BJ (cell line): Measurements from ENCODE around the gene AKAP6. TPM values are rescaled to one million over a fixed set of nuclear protein-coding genes. Genes with fewer than 3 reads are reported as not detected.

Experiments used
- CTCF ChIA-PET: fragments of 350-600 bp; formaldehyde crosslinking; extraction: SDS; loops from one replicate; lab custom pipeline; 2021; ENCODE audit warnings: antibody characterized with exemption, inconsistent platforms; lab: Yijun Ruan, JAX
- POLR2A ChIA-PET: fragments of 300-600 bp; sonication (Branson Sonifier 250); formaldehyde crosslinking; extraction: SDS; loops from one replicate; lab custom pipeline; 2021; ENCODE audit warnings: antibody characterized with exemption; lab: Charles Lee
- DNase-seq: peaks from one replicate; pipeline ENCODE4 v3.0.0-alpha.2; 2011; ENCODE audit warnings: low read depth
- H3K27me3 ChIP-seq: 2 replicates; pipeline ENCODE4 v1.6.0; 2011; ENCODE audit warnings: low read length; ENCODE audit not compliant: control insufficient read depth, insufficient read depth
- H3K36me3 ChIP-seq: 2 replicates; pipeline ENCODE4 v1.5.1; 2011; ENCODE audit warnings: low read length; ENCODE audit not compliant: control insufficient read depth, insufficient read depth
- H3K4me3 ChIP-seq: 2 replicates; pipeline ENCODE4 v1.5.1; 2011; ENCODE audit warnings: low read depth, mild to moderate bottlenecking, control low read depth, low read length
- polyA plus RNA-seq: library from polyadenylated mRNA; depleted of rRNA; stranded (reverse); fragments of >200 nt; gene quantifications from 2 replicates; pipeline ENCODE4 v1.2.3, GENCODE V29; 2011
- TF ChIP-seq, protein P1 (sequence below): IDR thresholded peaks from 2 replicates; pipeline ENCODE4 v1.5.1; 2011; ENCODE audit warnings: low read depth, mild to moderate bottlenecking, control low read depth, inconsistent platforms, low read length, moderate library complexity; ENCODE audit not compliant: insufficient read depth

Gene AKAP6
- polyA plus RNA-seq, 1 experiment = 18.5 TPM

DNA sequence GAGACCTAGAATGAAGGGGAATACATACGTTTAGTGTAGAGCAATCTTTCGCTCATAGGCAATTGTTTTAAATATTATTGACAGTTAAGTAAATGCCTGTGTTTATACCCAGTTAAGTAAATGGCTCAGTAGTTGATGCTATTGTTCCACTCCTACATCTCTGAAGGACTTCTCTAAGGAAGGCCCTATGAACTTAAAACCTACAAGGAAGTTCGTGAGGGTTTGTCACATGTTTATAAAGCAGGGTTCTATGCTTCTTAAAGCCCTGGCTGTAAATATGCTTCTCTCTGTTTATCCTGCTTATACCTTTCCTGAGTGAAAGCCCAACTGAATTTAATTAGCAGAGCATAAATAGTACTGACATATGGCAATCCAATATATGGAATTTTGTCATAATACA, 327.5 kb downstream of the AKAP6 start:
- ChIA-PET POLR2A (no interaction called here), CTCF (no interaction called here)
- Histone ChIP-seq H3K27me3 (no peaks in the 10 kb centered on the region), H3K4me3 (no peak overlapping the region), H3K36me3 (no peaks in the 10 kb centered on the region)
- TF ChIP-seq, protein P1, sequence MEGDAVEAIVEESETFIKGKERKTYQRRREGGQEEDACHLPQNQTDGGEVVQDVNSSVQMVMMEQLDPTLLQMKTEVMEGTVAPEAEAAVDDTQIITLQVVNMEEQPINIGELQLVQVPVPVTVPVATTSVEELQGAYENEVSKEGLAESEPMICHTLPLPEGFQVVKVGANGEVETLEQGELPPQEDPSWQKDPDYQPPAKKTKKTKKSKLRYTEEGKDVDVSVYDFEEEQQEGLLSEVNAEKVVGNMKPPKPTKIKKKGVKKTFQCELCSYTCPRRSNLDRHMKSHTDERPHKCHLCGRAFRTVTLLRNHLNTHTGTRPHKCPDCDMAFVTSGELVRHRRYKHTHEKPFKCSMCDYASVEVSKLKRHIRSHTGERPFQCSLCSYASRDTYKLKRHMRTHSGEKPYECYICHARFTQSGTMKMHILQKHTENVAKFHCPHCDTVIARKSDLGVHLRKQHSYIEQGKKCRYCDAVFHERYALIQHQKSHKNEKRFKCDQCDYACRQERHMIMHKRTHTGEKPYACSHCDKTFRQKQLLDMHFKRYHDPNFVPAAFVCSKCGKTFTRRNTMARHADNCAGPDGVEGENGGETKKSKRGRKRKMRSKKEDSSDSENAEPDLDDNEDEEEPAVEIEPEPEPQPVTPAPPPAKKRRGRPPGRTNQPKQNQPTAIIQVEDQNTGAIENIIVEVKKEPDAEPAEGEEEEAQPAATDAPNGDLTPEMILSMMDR = no peak
- DNase-seq = no peak

- H3K36me3 ChIP-seq = no peaks in the 10 kb centered on the region
- TF ChIP-seq, protein P1 = no peak
- CTCF ChIA-PET = interaction anchor here (0.8 kb wide), 1 partner anchor 106 kb away, joined by 3 read pairs; no protein-coding TSS in a partner anchor
- DNase-seq = no peak
- H3K27me3 ChIP-seq = no peaks in the 10 kb centered on the region
- no peak overlapping the region for H3K4me3 ChIP-seq
- POLR2A ChIA-PET = no interaction called here
Observed at GRCh38 chr14:32657081-32657480, 328.0 kb downstream of the AKAP6 start.

DNA sequence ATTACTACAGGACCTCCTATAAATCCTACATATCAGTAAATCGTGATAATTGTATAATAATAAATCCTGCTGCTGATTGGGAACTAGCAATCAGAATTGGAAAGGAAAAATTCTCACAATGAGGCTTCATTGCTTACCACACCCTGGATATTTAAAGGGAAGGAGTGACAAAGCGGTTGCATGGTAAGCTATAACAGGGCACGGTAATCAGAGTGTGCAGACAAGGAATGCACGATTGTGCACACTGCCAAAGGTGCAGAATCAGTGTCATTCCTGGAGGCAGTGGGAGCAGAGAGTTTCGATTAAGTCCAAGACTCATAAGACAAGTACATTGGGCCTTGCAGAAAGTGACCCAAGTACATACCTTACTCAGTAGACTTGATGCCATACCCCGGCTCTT, 332.1 kb downstream of the AKAP6 start:
- H3K4me3 ChIP-seq = no peak overlapping the region
- no peaks in the 10 kb centered on the region for H3K27me3 ChIP-seq
- ChIA-PET CTCF (interaction anchor here (0.6 kb wide), 1 partner anchor 59 kb away, joined by 3 read pairs; no protein-coding TSS in a partner anchor), POLR2A (no interaction called here)
- no peak for DNase-seq
- TF ChIP-seq, protein P1 = no peak
- no peaks in the 10 kb centered on the region for H3K36me3 ChIP-seq

DNA sequence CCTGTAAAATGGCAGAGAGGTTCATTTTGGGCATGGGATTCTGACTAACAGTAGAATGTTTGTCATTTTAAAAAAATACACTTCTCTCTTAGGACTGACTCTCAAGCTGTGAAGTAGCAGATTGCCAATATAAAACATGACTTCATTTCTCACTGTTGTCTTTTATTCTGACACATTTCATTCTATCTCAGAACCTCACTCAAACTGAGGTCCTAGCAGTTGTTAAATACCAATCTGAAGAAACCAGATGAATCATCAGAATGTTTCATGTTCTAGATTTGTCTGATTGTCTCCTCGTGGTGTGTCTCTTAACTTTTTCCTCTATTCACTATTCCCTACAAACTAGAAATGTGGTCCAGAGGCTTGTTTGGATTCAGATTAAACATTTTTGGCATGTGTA, 333.1 kb downstream of the AKAP6 start:
- no peak for DNase-seq
- CTCF ChIA-PET = no interaction called here
- POLR2A ChIA-PET = no interaction called here

GRCh38 chr14:32666308-32666707, 337.2 kb downstream of the AKAP6 start:
- no peak for DNase-seq
- ChIA-PET CTCF (no interaction called here), POLR2A (no interaction called here)
- TF ChIP-seq, protein P1 = no peak
- Histone ChIP-seq H3K4me3 (no peak overlapping the region), H3K27me3 (no peaks in the 10 kb centered on the region), H3K36me3 (no peaks in the 10 kb centered on the region)

More for the DNA sequence above, 333.1 kb downstream of the AKAP6 start:
- no peaks in the 10 kb centered on the region for H3K36me3 ChIP-seq
- TF ChIP-seq, protein P1 = no peak
- no peak overlapping the region for H3K4me3 ChIP-seq
- H3K27me3 ChIP-seq = no peaks in the 10 kb centered on the region
